ENCODE results near the gene KIF1A. TPM values are rescaled to one million over a fixed set of nuclear protein-coding genes. Genes with fewer than 3 reads are reported as not detected.

Gene KIF1A
- total and polyA plus RNA-seq, 2 of the 8 experiments (the other 6 are each of a cell fraction or from before 2014, with no cell fraction given), result 61.3 to 281 TPM

DNA sequence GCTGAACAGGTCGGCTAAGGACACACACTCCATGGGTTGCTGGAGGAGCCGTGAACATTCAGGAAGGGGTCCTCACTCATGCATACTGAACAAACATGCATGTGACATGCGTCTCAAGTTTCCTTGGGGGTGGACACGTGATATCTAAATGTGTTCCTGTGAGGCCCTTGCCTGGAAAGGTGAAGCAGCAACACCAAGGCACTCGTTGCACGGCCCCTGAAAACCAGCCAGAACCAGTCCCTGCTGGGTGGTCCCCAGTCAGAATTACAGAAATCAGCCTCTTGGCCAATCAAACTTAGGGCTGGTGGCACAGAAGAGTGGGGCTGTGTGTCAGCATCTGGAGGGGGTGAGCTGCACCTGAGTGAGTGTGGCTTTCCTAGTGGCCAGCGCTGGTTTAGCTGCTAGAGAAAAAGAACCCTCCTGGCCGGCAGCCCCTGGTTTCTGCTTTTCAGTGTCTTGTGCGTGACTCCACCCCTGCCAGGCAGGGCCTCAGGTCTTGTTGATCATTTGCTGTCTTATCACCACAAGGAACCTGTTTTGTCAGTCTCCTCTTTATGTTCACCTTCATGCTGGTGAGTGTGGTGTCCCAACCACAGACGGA lies 134.1 kb downstream of the KIF1A start:
- Histone ChIP-seq H3K23me2 (ENCODE audit: low read depth, low read length) (no peaks in the 10 kb centered on the region), H3K79me2 (ENCODE audit: control insufficient read depth in 1 of 2, insufficient read depth in 2 of 2, low read length in 2 of 2) (no peaks in the 10 kb centered on the region), H3K27me3 (replicated peaks in 1 of 4; ENCODE audit: control insufficient read depth in 3 of 4, extremely low read depth in 1 of 4, insufficient read depth in 3 of 4, low read length in 3 of 4) (no peaks in the 10 kb centered on the region; a peak in 1 of 7 replicates), H3K9ac (replicated peaks in 1 of 4; ENCODE audit: extremely low read depth in 1 of 4, low read depth in 3 of 4, low read length in 3 of 4) (no peak overlapping the region), H2BK20ac (ENCODE audit: low read length) (no peak overlapping the region), H3K14ac (ENCODE audit: insufficient read length) (no peak overlapping the region), H3K27ac (ENCODE audit: low read depth, low read length) (no peak overlapping the region), H3K36me3 (ENCODE audit: control insufficient read depth in 2 of 4, insufficient read depth in 4 of 4, low read length in 3 of 4) (no peaks in the 10 kb centered on the region), H3K4me2 (ENCODE audit: insufficient read depth in 1 of 2, low read depth in 2 of 2, low read length in 2 of 2) (no peak overlapping the region), H2AK5ac (ENCODE audit: low read depth, low read length) (no peak overlapping the region), H3K4ac (replicated peaks; ENCODE audit: insufficient read length, low read depth, low read length) (no peak overlapping the region), H4K91ac (replicated peaks; ENCODE audit: insufficient read length, low read length) (no peak overlapping the region), H4K5ac (ENCODE audit: insufficient read length, low read depth, low read length) (no peak overlapping the region), H2BK5ac (ENCODE audit: low read depth, low read length) (no peak overlapping the region), H3K56ac (replicated peaks; ENCODE audit: insufficient read length, low read depth, low read length) (no peak overlapping the region), H4K20me1 (replicated peaks in 1 of 2; ENCODE audit: control insufficient read depth in 1 of 2, insufficient read depth in 2 of 2, low read length in 2 of 2) (no peaks in the 10 kb centered on the region), H2BK120ac (replicated peaks; ENCODE audit: low read depth, low read length) (no peak overlapping the region), H3K4me3 (ENCODE audit: extremely low read depth in 1 of 4, insufficient read depth in 2 of 4, low read depth in 3 of 4, low read length in 4 of 4) (no peak overlapping the region), H3K23ac (ENCODE audit: insufficient read length) (no peak overlapping the region), H3K18ac (ENCODE audit: extremely low read depth, low read length) (no peak overlapping the region), H2BK15ac (ENCODE audit: low read length) (no peak overlapping the region), H3K9me3 (ENCODE audit: insufficient read depth in 2 of 2, low read depth in 1 of 2, low read length in 1 of 2) (no peaks in the 10 kb centered on the region), H3K4me1 (replicated peaks in 1 of 4; ENCODE audit: control insufficient read depth in 3 of 4, insufficient read depth in 4 of 4, low read length in 3 of 4) (peaks cover 0 to 3% (median 0%) of the 10 kb centered on the region in 4 experiments; a peak in 2 of 7 replicates), H3K79me1 (ENCODE audit: low read depth, low read length) (no peaks in the 10 kb centered on the region), H2AFZ (ENCODE audit: low read length) (no peak overlapping the region), H4K8ac (ENCODE audit: extremely low read depth, insufficient read depth, low read length) (no peak overlapping the region), H2BK12ac (ENCODE audit: low read depth, low read length) (no peak overlapping the region)
- TF ChIP-seq CHD2 (IDR thresholded peaks at IDR 0.05; ENCODE audit: low read length), result no peak
- TF ChIP-seq, protein P1, sequence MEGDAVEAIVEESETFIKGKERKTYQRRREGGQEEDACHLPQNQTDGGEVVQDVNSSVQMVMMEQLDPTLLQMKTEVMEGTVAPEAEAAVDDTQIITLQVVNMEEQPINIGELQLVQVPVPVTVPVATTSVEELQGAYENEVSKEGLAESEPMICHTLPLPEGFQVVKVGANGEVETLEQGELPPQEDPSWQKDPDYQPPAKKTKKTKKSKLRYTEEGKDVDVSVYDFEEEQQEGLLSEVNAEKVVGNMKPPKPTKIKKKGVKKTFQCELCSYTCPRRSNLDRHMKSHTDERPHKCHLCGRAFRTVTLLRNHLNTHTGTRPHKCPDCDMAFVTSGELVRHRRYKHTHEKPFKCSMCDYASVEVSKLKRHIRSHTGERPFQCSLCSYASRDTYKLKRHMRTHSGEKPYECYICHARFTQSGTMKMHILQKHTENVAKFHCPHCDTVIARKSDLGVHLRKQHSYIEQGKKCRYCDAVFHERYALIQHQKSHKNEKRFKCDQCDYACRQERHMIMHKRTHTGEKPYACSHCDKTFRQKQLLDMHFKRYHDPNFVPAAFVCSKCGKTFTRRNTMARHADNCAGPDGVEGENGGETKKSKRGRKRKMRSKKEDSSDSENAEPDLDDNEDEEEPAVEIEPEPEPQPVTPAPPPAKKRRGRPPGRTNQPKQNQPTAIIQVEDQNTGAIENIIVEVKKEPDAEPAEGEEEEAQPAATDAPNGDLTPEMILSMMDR (IDR thresholded peaks at IDR 0.05; ENCODE audit: control extremely low read depth in 1 of 3, insufficient read depth in 1 of 3, low read depth in 1 of 3, low read length in 3 of 3), result peak; percentile 12 to 29 (median 21); a peak in 3 of 4 replicates
- CTCF ChIA-PET (ENCODE audit: partially characterized antibody), result interaction anchor here (1.3 to 1.6 kb wide), 2 partner anchors 36 to 82 kb away, joined by 3 read pairs; no protein-coding TSS in a partner anchor
- POLR2A ChIA-PET (ENCODE audit: partially characterized antibody), result no interaction called here
- no peak for FAIRE-seq
- 82% methylated on average over 10 of the region's 10 CpGs; no CpG with 5 or more reads in 1 of the 2 experiments for WGBS, 2 experiments (ENCODE audit: extremely low coverage in 1 of 2, insufficient coverage in 1 of 2, insufficient read length in 1 of 2, insufficient replicate concordance in 2 of 2, low coverage in 1 of 2, low lambda C conversion rate in 2 of 2, missing lambda C conversion rate in 1 of 2)
- DNase-seq (ENCODE audit: low read depth in 1 of 2, low spot score in 2 of 2), result peak in 1 of 2 experiments; percentile 50
